Mammary epithelial cell (primary cell): Measurements from ENCODE around the gene SMIM36.

ENCODE experiments used
- CTCF ChIP-seq, 2 donors: IDR thresholded peaks in 1 of 2; conservative IDR thresholded peaks in 1 of 2; 2 replicates each; pipeline ENCODE4 v1.5.1; 2011 to 2012; ENCODE audit warnings: inconsistent platforms in 2 of 2, low read length in 2 of 2, mild to moderate bottlenecking in 2 of 2, control low read depth in 1 of 2, low read depth in 1 of 2; ENCODE audit not compliant: insufficient read depth in 1 of 2; ENCODE audit errors: extremely low read depth in 1 of 2
- EZH2 ChIP-seq: IDR thresholded peaks from 2 replicates; pipeline ENCODE4 v1.6.1; 2012; ENCODE audit warnings: low read length, inconsistent platforms, borderline replicate concordance

- TF ChIP-seq CTCF (conservative IDR thresholded peaks at IDR 0.05 in 1 of 2, IDR thresholded peaks at IDR 0.05 in 1 of 2; ENCODE audit: extremely low read depth in 1 of 2, insufficient read depth in 1 of 2, low read depth in 1 of 2, low read length in 2 of 2) (no peak), EZH2 (no peak)
These were observed 44.5 kb upstream of the SMIM36 start for GRCh38 chr17:55555772-55556171.
